Breast epithelium (tissue), 3 donors: Measurements from ENCODE around the gene MTERF4.

Experiments used
- CTCF ChIP-seq, 3 donors: fragments of 450-650 bp; IDR thresholded peaks; one replicate each; pipeline ENCODE4 v1.5.1; 2016 to 2017; ENCODE audit warnings: antibody characterized with exemption in 3 of 3, mild to moderate bottlenecking in 3 of 3, moderate library complexity in 3 of 3
- POLR2A ChIP-seq: fragments of 450-650 bp; IDR thresholded peaks from one replicate; pipeline ENCODE4 v1.6.1; 2016; ENCODE audit warnings: antibody characterized with exemption, mild to moderate bottlenecking, moderate library complexity
- POLR2AphosphoS5 ChIP-seq, 3 donors: sonication (generic); formaldehyde crosslinking; IDR thresholded peaks; one replicate each; pipeline ENCODE4 v1.6.1; 2017; ENCODE audit warnings: antibody characterized with exemption in 3 of 3

DNA sequence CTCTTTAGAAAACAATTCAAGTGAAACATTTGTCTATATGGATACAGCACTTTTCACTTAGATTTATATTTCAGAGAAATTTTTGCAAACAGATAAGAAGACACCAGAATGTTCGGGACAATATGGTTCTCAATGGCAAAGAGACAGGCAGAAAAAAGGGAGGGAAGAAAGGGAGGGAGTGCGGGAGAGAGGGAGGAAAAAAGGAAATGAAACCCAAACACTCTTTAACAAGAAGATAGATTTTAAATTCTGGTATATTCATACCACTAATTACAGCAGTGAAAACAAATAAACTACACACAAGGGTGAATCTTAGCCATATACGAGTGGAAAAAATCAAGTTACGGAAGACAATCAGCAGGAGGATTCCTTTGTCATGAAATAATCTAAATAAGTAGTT, 44.2 kb upstream of the MTERF4 start:
- TF ChIP-seq CTCF (IDR thresholded peaks at IDR 0.05) (no peak), POLR2AphosphoS5 (IDR thresholded peaks at IDR 0.05) (no peak), POLR2A (no peak)
